ENCODE measurements around the gene OSBPL5. TPM values are rescaled to one million over a fixed set of nuclear protein-coding genes. Genes with fewer than 3 reads are reported as not detected.
A peak's percentile ranks its signal among the peaks of the same experiment; 100 is the strongest.

OSBPL5 gene
- total and polyA plus RNA-seq, 4 donors = 15.2 to 51.5 (median 28.3) TPM

DNA sequence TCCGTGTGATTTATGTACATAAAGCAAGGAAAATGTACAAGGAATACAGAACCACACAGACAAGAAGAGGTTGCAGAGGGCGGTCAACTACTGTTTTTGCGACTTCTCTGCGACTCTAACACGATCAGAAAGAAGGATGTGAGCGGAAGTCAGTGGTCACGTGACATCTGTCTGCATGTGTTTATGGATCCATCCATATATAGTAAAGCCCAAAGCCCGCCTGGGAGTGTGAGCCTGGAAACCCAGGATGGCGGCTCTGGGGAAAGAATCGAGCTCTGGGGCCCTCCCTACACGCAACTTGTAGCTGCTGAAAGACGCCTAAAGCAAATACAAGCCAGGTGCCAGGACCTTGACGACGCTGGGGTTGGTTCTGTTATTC is 8.8 kb downstream of the OSBPL5 start:
- ATAC-seq (ENCODE audit: insufficient read depth, low FRiP score) (no peak), DNase-seq (peak; percentile 57 to 65 (median 64))
- Histone ChIP-seq H3K27me3 (ENCODE audit: control insufficient read depth in 3 of 3, insufficient read depth in 3 of 3, low read length in 2 of 3) (no peaks in the 10 kb centered on the region), H3K36me3 (ENCODE audit: control insufficient read depth in 4 of 4, insufficient read depth in 4 of 4, low read length in 4 of 4) (peaks cover 0 to 3% (median 0%) of the 10 kb centered on the region in 4 donors), H3K27ac (ENCODE audit: low read depth in 1 of 2, low read length in 1 of 2) (peak overlapping the region in 1 of 2 donors; percentile 40), H3K9me3 (ENCODE audit: control insufficient read depth in 4 of 4, insufficient read depth in 3 of 4, low read length in 3 of 4) (peaks cover 0 to 2% (median 0%) of the 10 kb centered on the region in 4 donors), H3K9ac (ENCODE audit: insufficient read depth in 1 of 2, low read length in 2 of 2) (no peak overlapping the region), H3K4me1 (ENCODE audit: control insufficient read depth in 5 of 5, insufficient read depth in 5 of 5, low read length in 5 of 5) (peaks cover 0 to 53% (median 39%) of the 10 kb centered on the region in 5 donors), H3K4me3 (no peak overlapping the region)
- TF ChIP-seq, protein P1, sequence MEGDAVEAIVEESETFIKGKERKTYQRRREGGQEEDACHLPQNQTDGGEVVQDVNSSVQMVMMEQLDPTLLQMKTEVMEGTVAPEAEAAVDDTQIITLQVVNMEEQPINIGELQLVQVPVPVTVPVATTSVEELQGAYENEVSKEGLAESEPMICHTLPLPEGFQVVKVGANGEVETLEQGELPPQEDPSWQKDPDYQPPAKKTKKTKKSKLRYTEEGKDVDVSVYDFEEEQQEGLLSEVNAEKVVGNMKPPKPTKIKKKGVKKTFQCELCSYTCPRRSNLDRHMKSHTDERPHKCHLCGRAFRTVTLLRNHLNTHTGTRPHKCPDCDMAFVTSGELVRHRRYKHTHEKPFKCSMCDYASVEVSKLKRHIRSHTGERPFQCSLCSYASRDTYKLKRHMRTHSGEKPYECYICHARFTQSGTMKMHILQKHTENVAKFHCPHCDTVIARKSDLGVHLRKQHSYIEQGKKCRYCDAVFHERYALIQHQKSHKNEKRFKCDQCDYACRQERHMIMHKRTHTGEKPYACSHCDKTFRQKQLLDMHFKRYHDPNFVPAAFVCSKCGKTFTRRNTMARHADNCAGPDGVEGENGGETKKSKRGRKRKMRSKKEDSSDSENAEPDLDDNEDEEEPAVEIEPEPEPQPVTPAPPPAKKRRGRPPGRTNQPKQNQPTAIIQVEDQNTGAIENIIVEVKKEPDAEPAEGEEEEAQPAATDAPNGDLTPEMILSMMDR (IDR thresholded peaks at IDR 0.05; ENCODE audit: control extremely low read depth, extremely low read depth) = no peak
- 40 to 44% methylated on average over 14 of the region's 14 CpGs for WGBS, 2 donors

DNA sequence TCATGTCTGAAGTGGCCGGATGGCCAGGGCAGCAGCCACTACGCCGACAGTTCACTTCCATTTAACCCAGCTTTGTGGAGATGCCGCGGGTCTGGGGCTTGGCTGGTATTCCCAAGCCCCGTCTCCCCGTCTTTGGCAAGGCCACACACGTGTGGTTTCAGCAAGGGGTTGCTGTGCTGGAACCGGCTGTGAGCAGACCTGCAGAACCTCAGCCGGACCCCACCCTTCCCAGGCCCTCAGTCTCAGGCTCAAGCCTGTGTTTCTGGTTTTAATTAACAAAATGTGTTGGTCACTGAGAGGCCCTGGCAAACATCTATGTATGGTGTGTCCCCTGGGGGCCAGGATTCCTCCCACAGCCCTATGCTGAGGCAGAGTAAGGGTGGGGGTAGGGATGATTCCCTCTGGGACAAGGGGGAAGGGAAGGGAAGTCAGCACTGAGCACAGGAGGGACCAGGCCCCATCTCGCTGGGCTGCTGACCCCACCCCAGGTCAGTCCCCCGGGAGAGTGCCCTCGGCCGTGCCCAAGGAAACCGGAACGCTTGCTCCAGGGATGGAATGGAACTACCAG is 9.3 kb downstream of the OSBPL5 start:
- H3K4me3 ChIP-seq = no peak overlapping the region
- H3K36me3 ChIP-seq (ENCODE audit: control insufficient read depth in 4 of 4, insufficient read depth in 4 of 4, low read length in 4 of 4) = peaks cover 0 to 3% (median 0%) of the 10 kb centered on the region in 4 donors
- no peak for ATAC-seq (ENCODE audit: insufficient read depth, low FRiP score)
- TF ChIP-seq, protein P1 (IDR thresholded peaks at IDR 0.05; ENCODE audit: control extremely low read depth, extremely low read depth) = no peak
- peaks cover 0 to 49% (median 39%) of the 10 kb centered on the region in 5 donors for H3K4me1 ChIP-seq (ENCODE audit: control insufficient read depth in 5 of 5, insufficient read depth in 5 of 5, low read length in 5 of 5)
- peak overlapping the region in 1 of 2 donors; percentile 23 for H3K27ac ChIP-seq (ENCODE audit: low read depth in 1 of 2, low read length in 1 of 2)
- H3K9me3 ChIP-seq (ENCODE audit: control insufficient read depth in 4 of 4, insufficient read depth in 3 of 4, low read length in 3 of 4) = peaks cover 0 to 2% (median 0%) of the 10 kb centered on the region in 4 donors
- peak in 1 of 3 donors; percentile 30 for DNase-seq
- H3K27me3 ChIP-seq (ENCODE audit: control insufficient read depth in 3 of 3, insufficient read depth in 3 of 3, low read length in 2 of 3) = no peaks in the 10 kb centered on the region
- H3K9ac ChIP-seq (ENCODE audit: insufficient read depth in 1 of 2, low read length in 2 of 2) = no peak overlapping the region
- WGBS, 2 donors = 64 to 66% methylated on average over 16 of the region's 16 CpGs

DNA sequence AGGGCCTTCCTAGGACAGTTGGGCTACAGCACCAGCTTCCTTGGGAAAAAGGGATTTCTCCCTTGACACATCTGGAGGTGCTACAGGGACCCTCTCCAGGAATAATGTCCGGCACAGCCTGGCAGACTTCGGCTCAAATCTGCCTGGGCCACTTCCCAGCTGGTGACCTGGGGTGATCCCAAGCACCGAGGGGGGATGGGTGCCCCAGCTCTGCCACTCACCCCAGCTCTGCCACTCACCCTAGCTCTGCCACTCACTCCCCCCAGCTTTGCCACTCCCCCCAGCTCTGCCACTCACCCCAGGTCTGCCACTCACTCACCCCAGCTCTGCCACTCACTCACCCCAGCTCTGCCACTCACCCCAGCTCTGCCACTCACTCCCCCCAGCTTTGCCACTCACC is 9.9 kb downstream of the OSBPL5 start:
- Histone ChIP-seq H3K27me3 (ENCODE audit: control insufficient read depth in 3 of 3, insufficient read depth in 3 of 3, low read length in 2 of 3) (no peaks in the 10 kb centered on the region), H3K27ac (ENCODE audit: low read depth in 1 of 2, low read length in 1 of 2) (no peak overlapping the region), H3K9me3 (ENCODE audit: control insufficient read depth in 4 of 4, insufficient read depth in 3 of 4, low read length in 3 of 4) (peaks cover 0 to 2% (median 0%) of the 10 kb centered on the region in 4 donors), H3K9ac (ENCODE audit: insufficient read depth in 1 of 2, low read length in 2 of 2) (peak overlapping the region; percentile 28 to 37), H3K4me1 (ENCODE audit: control insufficient read depth in 5 of 5, insufficient read depth in 5 of 5, low read length in 5 of 5) (peaks cover 0 to 46% (median 38%) of the 10 kb centered on the region in 5 donors), H3K4me3 (no peak overlapping the region), H3K36me3 (ENCODE audit: control insufficient read depth in 4 of 4, insufficient read depth in 4 of 4, low read length in 4 of 4) (peaks cover 0 to 3% (median 0%) of the 10 kb centered on the region in 4 donors)
- ATAC-seq (ENCODE audit: insufficient read depth, low FRiP score) (no peak), DNase-seq (no peak)
- whole genome bisulfite sequencing, 2 donors = 48 to 59% methylated on average over 3 of the region's 3 CpGs
- TF ChIP-seq, protein P1 (IDR thresholded peaks at IDR 0.05; ENCODE audit: control extremely low read depth, extremely low read depth) = no peak

Data from lung (tissue), 12 donors.